ENCODE data around the gene ENTR1. TPM values are rescaled to one million over a fixed set of nuclear protein-coding genes. Genes with fewer than 3 reads are reported as not detected.

ENTR1 gene
- total and polyA plus RNA-seq, 2 of the 13 experiments (the other 11 are each of a cell fraction or from before 2014, with no cell fraction given): 70.1 to 76.4 TPM

DNA sequence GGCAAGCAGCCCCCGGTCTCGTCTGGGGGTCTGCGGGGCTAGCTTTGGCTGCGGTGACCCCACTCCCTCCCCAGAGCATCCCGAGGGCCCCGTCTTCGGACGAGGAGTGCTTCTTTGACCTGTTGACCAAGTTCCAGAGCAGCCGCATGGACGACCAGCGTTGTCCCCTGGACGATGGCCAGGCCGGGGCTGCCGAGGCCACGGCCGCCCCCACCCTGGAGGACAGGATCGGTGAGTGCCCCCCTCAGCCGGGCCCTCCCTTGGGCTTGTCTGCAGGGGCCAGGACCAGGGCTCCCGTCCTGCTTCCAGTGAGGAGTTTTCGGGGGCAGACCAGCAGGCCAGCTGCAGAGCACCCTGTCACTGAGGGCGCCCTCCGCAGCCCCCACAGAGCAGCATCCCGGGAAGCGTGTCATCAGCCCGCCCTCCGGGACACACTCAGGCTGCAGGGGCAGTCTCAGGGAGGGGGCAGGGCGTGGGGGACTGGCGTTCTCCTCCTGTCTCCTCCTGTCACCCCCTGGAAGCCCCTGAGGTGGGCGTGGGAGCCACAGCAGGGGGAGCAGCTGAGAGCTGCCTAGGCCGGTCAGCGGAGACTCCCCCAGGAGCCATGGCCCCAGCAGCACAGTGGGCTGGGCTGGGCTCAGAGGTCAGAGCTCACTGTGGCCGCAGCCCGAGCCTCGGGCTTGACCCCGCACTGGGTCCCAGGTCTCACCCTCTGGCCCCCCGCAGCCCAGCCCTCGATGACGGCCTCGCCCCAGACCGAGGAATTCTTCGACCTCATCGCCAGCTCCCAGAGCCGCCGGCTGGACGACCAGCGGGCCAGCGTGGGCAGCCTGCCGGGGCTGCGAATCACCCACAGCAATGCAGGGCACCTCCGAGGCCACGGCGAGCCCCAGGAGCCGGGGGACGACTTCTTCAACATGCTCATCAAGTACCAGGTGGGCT lies 54.5 kb downstream of the ENTR1 start (continued):
- TF ChIP-seq, protein P1, sequence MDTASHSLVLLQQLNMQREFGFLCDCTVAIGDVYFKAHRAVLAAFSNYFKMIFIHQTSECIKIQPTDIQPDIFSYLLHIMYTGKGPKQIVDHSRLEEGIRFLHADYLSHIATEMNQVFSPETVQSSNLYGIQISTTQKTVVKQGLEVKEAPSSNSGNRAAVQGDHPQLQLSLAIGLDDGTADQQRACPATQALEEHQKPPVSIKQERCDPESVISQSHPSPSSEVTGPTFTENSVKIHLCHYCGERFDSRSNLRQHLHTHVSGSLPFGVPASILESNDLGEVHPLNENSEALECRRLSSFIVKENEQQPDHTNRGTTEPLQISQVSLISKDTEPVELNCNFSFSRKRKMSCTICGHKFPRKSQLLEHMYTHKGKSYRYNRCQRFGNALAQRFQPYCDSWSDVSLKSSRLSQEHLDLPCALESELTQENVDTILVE (CRISPR knock-in tag; IDR thresholded peaks at IDR 0.05): no peak
- TF ChIP-seq, protein P2, sequence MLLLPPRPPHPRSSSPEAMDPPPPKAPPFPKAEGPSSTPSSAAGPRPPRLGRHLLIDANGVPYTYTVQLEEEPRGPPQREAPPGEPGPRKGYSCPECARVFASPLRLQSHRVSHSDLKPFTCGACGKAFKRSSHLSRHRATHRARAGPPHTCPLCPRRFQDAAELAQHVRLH (CRISPR knock-in tag; IDR thresholded peaks at IDR 0.05; ENCODE audit: borderline replicate concordance, low read depth): no peak
- TF ChIP-seq HNF4A (CRISPR knock-in tag; IDR thresholded peaks at IDR 0.05) (peak; percentile 60), EHMT2 (IDR thresholded peaks at IDR 0.05; ENCODE audit: borderline replicate concordance, low read depth, low read length) (no peak), POLR2G (IDR thresholded peaks at IDR 0.05; ENCODE audit: low read depth, low read length) (no peak), IRX3 (CRISPR knock-in tag; IDR thresholded peaks at IDR 0.05; ENCODE audit: borderline replicate concordance, low read depth) (0 out of 2 replicates have a peak, but pooled peaks have one; percentile 46), RBAK (CRISPR knock-in tag; IDR thresholded peaks at IDR 0.05) (0 out of 2 replicates have a peak, but pooled peaks have one; percentile 15), SRSF9 (IDR thresholded peaks at IDR 0.05; ENCODE audit: borderline replicate concordance, insufficient read depth, low read depth, low read length, poor library complexity, severe bottlenecking) (no peak), ZNF768 (CRISPR knock-in tag; IDR thresholded peaks at IDR 0.05) (no peak), ZNF205 (CRISPR knock-in tag; IDR thresholded peaks at IDR 0.05) (no peak), ZNF343 (CRISPR knock-in tag; IDR thresholded peaks at IDR 0.05) (no peak), THYN1 (CRISPR knock-in tag; IDR thresholded peaks at IDR 0.05; ENCODE audit: borderline replicate concordance, low read depth) (no peak), ZNF546 (CRISPR knock-in tag; conservative IDR thresholded peaks at IDR 0.05) (no peak), ZNF256 (CRISPR knock-in tag; conservative IDR thresholded peaks at IDR 0.05) (no peak)
- TF ChIP-seq, protein P3, sequence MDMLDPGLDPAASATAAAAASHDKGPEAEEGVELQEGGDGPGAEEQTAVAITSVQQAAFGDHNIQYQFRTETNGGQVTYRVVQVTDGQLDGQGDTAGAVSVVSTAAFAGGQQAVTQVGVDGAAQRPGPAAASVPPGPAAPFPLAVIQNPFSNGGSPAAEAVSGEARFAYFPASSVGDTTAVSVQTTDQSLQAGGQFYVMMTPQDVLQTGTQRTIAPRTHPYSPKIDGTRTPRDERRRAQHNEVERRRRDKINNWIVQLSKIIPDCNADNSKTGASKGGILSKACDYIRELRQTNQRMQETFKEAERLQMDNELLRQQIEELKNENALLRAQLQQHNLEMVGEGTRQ (IDR thresholded peaks at IDR 0.05; ENCODE audit: low read depth, low read length): no peak
- TF ChIP-seq, protein P3 (CRISPR knock-in tag; IDR thresholded peaks at IDR 0.05; ENCODE audit: borderline replicate concordance): no peak
- TF ChIP-seq, protein P4, sequence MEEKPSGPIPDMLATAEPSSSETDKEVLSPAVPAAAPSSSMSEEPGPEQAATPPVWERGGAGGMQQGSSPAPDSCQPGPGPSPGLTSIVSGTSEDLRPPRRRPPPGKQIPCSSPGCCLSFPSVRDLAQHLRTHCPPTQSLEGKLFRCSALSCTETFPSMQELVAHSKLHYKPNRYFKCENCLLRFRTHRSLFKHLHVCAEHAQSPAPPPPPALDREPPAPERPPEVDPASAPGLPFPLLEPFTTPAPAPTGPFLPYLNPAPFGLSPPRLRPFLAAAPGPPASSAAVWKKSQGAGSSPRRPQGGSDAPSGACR (CRISPR knock-in tag; IDR thresholded peaks at IDR 0.05): no peak
- TF ChIP-seq, protein P5, sequence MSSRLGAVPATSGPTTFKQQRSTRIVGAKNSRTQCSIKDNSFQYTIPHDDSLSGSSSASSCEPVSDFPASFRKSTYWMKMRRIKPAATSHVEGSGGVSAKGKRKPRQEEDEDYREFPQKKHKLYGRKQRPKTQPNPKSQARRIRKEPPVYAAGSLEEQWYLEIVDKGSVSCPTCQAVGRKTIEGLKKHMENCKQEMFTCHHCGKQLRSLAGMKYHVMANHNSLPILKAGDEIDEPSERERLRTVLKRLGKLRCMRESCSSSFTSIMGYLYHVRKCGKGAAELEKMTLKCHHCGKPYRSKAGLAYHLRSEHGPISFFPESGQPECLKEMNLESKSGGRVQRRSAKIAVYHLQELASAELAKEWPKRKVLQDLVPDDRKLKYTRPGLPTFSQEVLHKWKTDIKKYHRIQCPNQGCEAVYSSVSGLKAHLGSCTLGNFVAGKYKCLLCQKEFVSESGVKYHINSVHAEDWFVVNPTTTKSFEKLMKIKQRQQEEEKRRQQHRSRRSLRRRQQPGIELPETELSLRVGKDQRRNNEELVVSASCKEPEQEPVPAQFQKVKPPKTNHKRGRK (CRISPR knock-in tag; IDR thresholded peaks at IDR 0.05): no peak
- TF ChIP-seq, protein P6, sequence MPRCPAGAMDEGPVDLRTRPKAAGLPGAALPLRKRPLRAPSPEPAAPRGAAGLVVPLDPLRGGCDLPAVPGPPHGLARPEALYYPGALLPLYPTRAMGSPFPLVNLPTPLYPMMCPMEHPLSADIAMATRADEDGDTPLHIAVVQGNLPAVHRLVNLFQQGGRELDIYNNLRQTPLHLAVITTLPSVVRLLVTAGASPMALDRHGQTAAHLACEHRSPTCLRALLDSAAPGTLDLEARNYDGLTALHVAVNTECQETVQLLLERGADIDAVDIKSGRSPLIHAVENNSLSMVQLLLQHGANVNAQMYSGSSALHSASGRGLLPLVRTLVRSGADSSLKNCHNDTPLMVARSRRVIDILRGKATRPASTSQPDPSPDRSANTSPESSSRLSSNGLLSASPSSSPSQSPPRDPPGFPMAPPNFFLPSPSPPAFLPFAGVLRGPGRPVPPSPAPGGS (CRISPR knock-in tag; IDR thresholded peaks at IDR 0.05): no peak

Data from HepG2 (cell line).